IPS-15b (cell line): ENCODE data around the gene CCL15.

ENCODE experiments used
- H3K27me3 ChIP-seq: one replicate; pipeline ENCODE4 v1.6.1; 2013; ENCODE audit warnings: low read length; ENCODE audit not compliant: control insufficient read depth, insufficient read depth
- H3K36me3 ChIP-seq: one replicate; pipeline ENCODE4 v1.6.1; 2013; ENCODE audit warnings: low read length; ENCODE audit not compliant: control insufficient read depth, insufficient read depth
- H3K4me1 ChIP-seq: one replicate; pipeline ENCODE4 v1.6.1; 2013; ENCODE audit warnings: mild to moderate bottlenecking, low read length; ENCODE audit not compliant: control insufficient read depth, insufficient read depth
- H3K4me3 ChIP-seq: one replicate; pipeline ENCODE4 v1.5.1; 2013; ENCODE audit warnings: low read depth, low read length
- H3K9ac ChIP-seq: one replicate; pipeline ENCODE4 v1.6.1; 2013; ENCODE audit warnings: low read depth, mild to moderate bottlenecking, low read length
- H3K9me3 ChIP-seq: one replicate; pipeline ENCODE4 v1.6.1; 2013; ENCODE audit warnings: mild to moderate bottlenecking, low read length; ENCODE audit not compliant: control insufficient read depth, insufficient read depth

The CCL15 gene

DNA sequence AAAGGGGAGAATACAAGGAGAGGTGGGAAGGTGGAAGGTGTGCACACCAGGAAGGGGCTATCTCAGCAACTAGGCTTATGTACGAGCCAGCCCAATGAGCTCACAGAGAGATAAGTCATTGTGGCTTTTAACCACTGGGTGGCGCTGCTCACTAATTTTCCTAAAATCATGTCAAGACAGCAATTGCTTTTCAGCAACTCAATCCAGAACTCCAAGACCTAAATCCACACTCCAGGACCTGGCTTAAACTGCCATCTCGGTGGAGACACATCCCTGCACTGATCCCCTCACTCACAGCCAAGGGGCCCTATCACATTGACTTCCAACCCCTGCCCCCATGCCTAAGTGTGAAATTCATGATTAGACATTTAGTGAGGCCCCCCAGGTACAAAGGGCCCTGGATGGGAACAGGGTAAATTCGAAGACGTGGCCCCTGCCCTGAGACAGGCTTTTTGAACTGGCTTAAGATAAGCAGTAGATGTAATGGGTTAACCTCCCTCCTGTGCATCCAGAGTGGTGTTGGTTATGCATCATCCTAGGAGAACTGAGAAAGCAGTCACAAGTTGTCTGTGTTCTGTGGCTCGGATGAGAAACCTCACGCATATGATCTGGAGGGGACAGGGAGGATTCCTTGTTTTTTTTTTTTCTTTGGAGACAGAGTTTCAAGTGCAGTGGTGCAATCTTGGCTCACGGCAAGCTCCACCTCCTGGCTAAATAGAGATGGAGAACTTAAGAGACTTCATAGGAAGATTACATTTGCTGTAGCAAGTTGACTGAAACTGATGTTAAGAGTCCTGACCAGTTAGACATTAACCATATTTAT is 31.6 kb downstream of the CCL15 start:
- H3K4me3 ChIP-seq: no peak overlapping the region

DNA sequence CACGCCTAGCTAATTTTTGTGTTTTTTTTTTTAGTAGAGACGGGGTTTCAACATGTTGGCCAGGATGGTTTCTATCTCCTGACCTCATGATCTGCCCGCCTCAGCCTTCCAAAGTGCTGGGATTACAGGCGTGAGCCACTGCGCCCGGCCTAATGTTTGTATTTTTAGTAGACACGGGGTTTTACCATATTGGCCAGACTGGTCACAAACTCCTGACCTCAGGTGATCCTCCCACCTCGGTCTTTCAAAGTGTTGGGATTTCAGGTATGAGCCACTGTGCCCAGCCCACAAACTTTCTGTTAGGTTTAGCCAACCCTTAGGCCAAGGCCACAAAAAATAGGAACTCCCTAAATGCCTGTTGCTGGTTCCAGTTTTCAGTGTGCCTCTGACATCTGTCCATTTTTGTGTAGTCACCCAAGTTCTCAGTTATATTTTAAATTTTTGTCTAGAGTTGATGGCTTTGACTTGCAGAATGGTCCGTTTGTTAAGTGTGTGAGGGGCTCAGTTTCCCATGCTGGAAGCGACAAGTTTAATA is 32.8 kb downstream of the CCL15 start:
- no peaks in the 10 kb centered on the region for H3K27me3 ChIP-seq
- H3K4me1 ChIP-seq: no peaks in the 10 kb centered on the region
- H3K9ac ChIP-seq: no peak overlapping the region

More for the DNA sequence above, 31.6 kb downstream of the CCL15 start:
- Histone ChIP-seq H3K9me3 (no peaks in the 10 kb centered on the region), H3K4me1 (no peaks in the 10 kb centered on the region), H3K9ac (no peak overlapping the region), H3K36me3 (no peaks in the 10 kb centered on the region), H3K27me3 (no peaks in the 10 kb centered on the region)

DNA sequence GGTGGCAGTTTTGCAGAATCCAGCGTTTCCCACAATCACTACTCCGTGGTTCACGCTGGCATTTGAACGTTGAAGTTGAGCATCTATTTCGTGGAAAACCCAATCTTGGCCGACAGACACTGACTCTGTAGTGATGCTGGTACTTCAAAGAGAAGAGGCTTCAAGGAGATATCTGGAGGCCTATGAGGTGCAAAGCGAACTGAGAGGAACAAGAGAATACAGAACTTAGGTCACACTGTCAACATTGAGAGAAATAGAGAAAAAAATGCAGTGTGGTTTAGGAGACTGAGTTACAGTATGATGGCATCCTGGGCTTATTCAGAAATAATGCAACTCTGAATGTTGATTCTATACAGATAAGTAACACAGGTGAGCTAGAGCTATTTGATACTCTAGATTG is 36.1 kb downstream of the CCL15 start:
- H3K9ac ChIP-seq: no peak overlapping the region
- no peaks in the 10 kb centered on the region for H3K36me3 ChIP-seq
- H3K9me3 ChIP-seq: no peaks in the 10 kb centered on the region
- no peak overlapping the region for H3K4me3 ChIP-seq
- H3K4me1 ChIP-seq: no peaks in the 10 kb centered on the region
- no peaks in the 10 kb centered on the region for H3K27me3 ChIP-seq

More for the DNA sequence above, 32.8 kb downstream of the CCL15 start:
- Histone ChIP-seq H3K4me3 (no peak overlapping the region), H3K9me3 (no peaks in the 10 kb centered on the region), H3K36me3 (no peaks in the 10 kb centered on the region)

DNA sequence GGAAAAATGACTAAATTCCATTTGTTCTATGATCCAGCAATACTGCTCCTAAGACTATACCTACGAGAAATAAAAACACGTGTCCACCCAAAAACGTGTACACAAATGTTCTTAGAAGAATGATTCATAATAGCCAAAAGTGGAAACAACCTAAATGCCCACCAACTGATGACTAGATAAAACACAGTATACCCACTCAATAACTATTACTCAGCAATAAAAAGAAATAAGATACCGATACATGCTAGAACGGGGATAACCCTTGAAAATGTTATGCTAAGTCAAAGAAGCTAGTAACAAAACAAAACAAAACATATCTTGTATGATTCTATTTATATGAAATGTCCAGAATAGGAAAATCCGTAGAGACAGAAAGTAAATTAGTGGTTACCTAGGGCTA is 37.7 kb downstream of the CCL15 start:
- Histone ChIP-seq H3K4me1 (no peaks in the 10 kb centered on the region), H3K9ac (no peak overlapping the region), H3K27me3 (no peaks in the 10 kb centered on the region), H3K9me3 (no peaks in the 10 kb centered on the region), H3K36me3 (no peaks in the 10 kb centered on the region), H3K4me3 (no peak overlapping the region)

DNA sequence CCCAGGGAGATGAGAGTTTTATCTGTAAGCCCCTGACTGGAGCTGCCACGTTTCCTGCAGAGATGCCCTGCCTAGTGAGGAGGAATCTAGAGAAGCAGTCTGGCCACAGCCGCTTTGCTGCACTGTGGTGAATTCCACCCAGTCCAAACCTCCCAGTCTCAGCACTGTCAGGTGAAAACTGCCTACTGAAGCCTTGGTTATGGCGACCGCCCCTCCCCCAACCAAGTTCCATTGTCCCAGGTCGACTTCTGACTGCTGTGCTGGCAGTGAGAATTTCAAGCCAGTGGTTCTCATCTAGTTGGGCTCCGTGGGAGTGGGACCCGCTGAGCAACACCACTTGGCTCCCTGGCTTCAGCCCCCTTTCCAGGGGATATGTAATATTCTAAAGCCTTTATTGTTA is 47.6 kb downstream of the CCL15 start:
- Histone ChIP-seq H3K9ac (no peak overlapping the region), H3K36me3 (no peaks in the 10 kb centered on the region), H3K9me3 (no peaks in the 10 kb centered on the region), H3K4me3 (no peak overlapping the region), H3K27me3 (no peaks in the 10 kb centered on the region), H3K4me1 (peaks cover 5% of the 10 kb centered on the region)

DNA sequence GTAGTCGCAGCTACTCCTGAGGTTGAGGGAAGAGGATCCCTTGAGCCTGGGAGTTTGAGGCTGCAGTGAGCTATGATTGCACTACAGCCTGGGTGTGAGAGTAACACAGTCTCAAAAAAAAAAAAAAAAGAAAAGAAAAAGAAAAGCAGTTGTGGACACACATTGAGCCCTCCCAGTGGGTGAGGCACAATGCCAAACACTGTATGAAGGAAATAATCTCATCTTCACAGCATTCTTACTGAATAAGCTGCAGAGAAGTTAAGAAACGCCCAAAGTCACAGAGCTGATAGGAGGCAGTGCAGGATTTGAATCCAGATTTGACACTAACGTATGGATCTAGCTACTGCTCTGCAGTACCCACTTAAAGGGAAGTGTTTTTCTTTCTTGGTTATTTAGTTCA is 52.0 kb downstream of the CCL15 start:
- peaks cover 5% of the 10 kb centered on the region for H3K4me1 ChIP-seq
- H3K4me3 ChIP-seq: no peak overlapping the region
- no peaks in the 10 kb centered on the region for H3K27me3 ChIP-seq
- H3K9ac ChIP-seq: no peak overlapping the region
- H3K9me3 ChIP-seq: no peaks in the 10 kb centered on the region
- H3K36me3 ChIP-seq: no peaks in the 10 kb centered on the region

DNA sequence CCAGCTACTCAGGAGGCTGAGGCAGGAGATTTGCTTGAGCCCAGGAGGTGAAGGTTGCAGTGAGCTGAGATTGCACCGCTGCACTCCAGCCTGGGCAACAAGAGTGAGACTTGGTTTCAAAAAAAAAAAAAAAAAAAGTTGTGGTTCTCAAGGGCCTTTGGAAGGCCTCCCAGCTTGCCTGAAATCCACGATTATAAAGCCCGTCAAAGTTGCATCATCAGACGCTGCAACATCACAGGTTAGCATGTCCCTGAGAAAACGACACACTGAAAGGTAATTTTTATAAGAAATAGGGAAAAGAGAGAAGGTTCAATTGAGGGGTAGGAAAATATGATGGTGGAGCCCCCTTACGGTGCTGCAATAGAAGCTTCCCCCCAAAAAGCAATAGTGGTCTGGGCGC is 53.3 kb downstream of the CCL15 start:
- H3K4me1 ChIP-seq: no peaks in the 10 kb centered on the region
- no peak overlapping the region for H3K9ac ChIP-seq

More for the DNA sequence above, 53.3 kb downstream of the CCL15 start:
- H3K4me3 ChIP-seq: no peak overlapping the region
- no peaks in the 10 kb centered on the region for H3K9me3 ChIP-seq
- no peaks in the 10 kb centered on the region for H3K27me3 ChIP-seq
- no peaks in the 10 kb centered on the region for H3K36me3 ChIP-seq
